ENCODE results near the gene VPS37B. TPM values are rescaled to one million over a fixed set of nuclear protein-coding genes. Genes with fewer than 3 reads are reported as not detected.
"Not testable (repeated sequence)": the region's sequence is repeated elsewhere in the genome, so short reads cannot be mapped to it uniquely, and the experiment has no call there.

VPS37B gene
- polyA plus RNA-seq, 1 experiment = 18.1 TPM

GRCh38 chr12:122894193-122895121, 1.5 kb downstream of the VPS37B start:
- DNase-seq (ENCODE audit: low read depth) = no peak
- Histone ChIP-seq H3K36me3 (ENCODE audit: control insufficient read depth, insufficient read depth, low read length) (no peaks in the 10 kb centered on the region), H3K4me3 (ENCODE audit: low read depth, low read length) (peak overlapping the region; percentile 92), H3K27me3 (ENCODE audit: control insufficient read depth, insufficient read depth, low read length) (no peaks in the 10 kb centered on the region)
- ChIA-PET CTCF (interaction anchor here (1.2 to 1.3 kb wide), 3 partner anchors 12 to 34 kb away, joined by 3 to 8 read pairs (median 5); no protein-coding TSS in a partner anchor), POLR2A (no interaction called here)
- no peak for TF ChIP-seq CTCF (IDR thresholded peaks at IDR 0.05; ENCODE audit: insufficient read depth, low read depth, low read length)

- Histone ChIP-seq H3K27me3 (ENCODE audit: control insufficient read depth, insufficient read depth, low read length) (no peaks in the 10 kb centered on the region), H3K4me3 (ENCODE audit: low read depth, low read length) (no peak overlapping the region), H3K36me3 (ENCODE audit: control insufficient read depth, insufficient read depth, low read length) (no peaks in the 10 kb centered on the region)
- TF ChIP-seq CTCF (IDR thresholded peaks at IDR 0.05; ENCODE audit: insufficient read depth, low read depth, low read length) = no peak
- no peak for DNase-seq (ENCODE audit: low read depth)
- POLR2A ChIA-PET = no interaction called here
- CTCF ChIA-PET = interaction anchor here (0.6 to 1.3 kb wide), 3 partner anchors 14 to 60 kb away, joined by 3 to 8 read pairs (median 5); no protein-coding TSS in a partner anchor
These were observed 2.4 kb downstream of the VPS37B start for GRCh38 chr12:122893208-122894153.

- CTCF ChIA-PET; DNase-seq (ENCODE audit: low read depth); H3K4me3 ChIP-seq (ENCODE audit: low read depth, low read length); H3K36me3 ChIP-seq (ENCODE audit: control insufficient read depth, insufficient read depth, low read length); H3K27me3 ChIP-seq (ENCODE audit: control insufficient read depth, insufficient read depth, low read length); POLR2A ChIA-PET: not testable (repeated sequence)
These were observed 3.2 kb downstream of the VPS37B start for GRCh38 chr12:122892724-122893123.

GRCh38 chr12:122891661-122892525, 4.0 kb downstream of the VPS37B start:
- no peaks in the 10 kb centered on the region for H3K27me3 ChIP-seq (ENCODE audit: control insufficient read depth, insufficient read depth, low read length)
- no peaks in the 10 kb centered on the region for H3K36me3 ChIP-seq (ENCODE audit: control insufficient read depth, insufficient read depth, low read length)
- CTCF ChIA-PET = interaction anchor here (1.1 to 1.6 kb wide), 2 partner anchors 11 to 53 kb away, joined by 5 read pairs; no protein-coding TSS in a partner anchor
- POLR2A ChIA-PET = interaction anchor here (0.7 to 0.9 kb wide), 2 partner anchors 12 to 82 kb away, joined by 3 to 4 read pairs; no protein-coding TSS in a partner anchor
- DNase-seq (ENCODE audit: low read depth) = peak; percentile 55
- peak overlapping the region; percentile 4; the same call in 1 of the 2 replicates for H3K4me3 ChIP-seq (ENCODE audit: low read depth, low read length)
- TF ChIP-seq CTCF (IDR thresholded peaks at IDR 0.05; ENCODE audit: insufficient read depth, low read depth, low read length) = no peak
